ENCODE measurements around the gene KRT72.

- TF ChIP-seq EZH2 (IDR thresholded peaks at IDR 0.05) (no peak), EZH2phosphoT487 (IDR thresholded peaks at IDR 0.05; ENCODE audit: borderline replicate concordance) (no peak)
These were observed 14.6 kb upstream of the KRT72 start for GRCh38 chr12:52615912-52616311.

Data from HCT116 (cell line).